ENCODE results near the gene PRPF6. TPM values are rescaled to one million over a fixed set of nuclear protein-coding genes. Genes with fewer than 3 reads are reported as not detected.
A peak's percentile ranks its signal among the peaks of the same experiment; 100 is the strongest.

Gene PRPF6
- total and polyA plus RNA-seq, 2 of the 13 experiments (the other 11 are each of a cell fraction or from before 2014, with no cell fraction given): 63.7 to 101 TPM

GRCh38 chr20:63973636-63974401, 7.1 kb upstream of the PRPF6 start (continued):
- TF ChIP-seq ZNF704 (CRISPR knock-in tag; IDR thresholded peaks at IDR 0.05; ENCODE audit: borderline replicate concordance) (peak; percentile 76), ZNF234 (CRISPR knock-in tag; conservative IDR thresholded peaks at IDR 0.05) (no peak), GMEB2 (CRISPR knock-in tag; IDR thresholded peaks at IDR 0.05; ENCODE audit: low read depth) (0 out of 2 replicates have a peak, but pooled peaks have one; percentile 5), RNF2 (conservative IDR thresholded peaks at IDR 0.05; ENCODE audit: low read depth) (peak; percentile 84; the same call in 1 of the 2 replicates), HHEX (CRISPR knock-in tag; IDR thresholded peaks at IDR 0.05) (no peak), NCOA5 (CRISPR knock-in tag; IDR thresholded peaks at IDR 0.05) (no peak), CSRNP2 (CRISPR knock-in tag; conservative IDR thresholded peaks at IDR 0.05; ENCODE audit: low read depth) (no peak), NR1H2 (CRISPR knock-in tag; IDR thresholded peaks at IDR 0.05; ENCODE audit: borderline replicate concordance, low read depth) (no peak; the same call in 1 of the 2 replicates), HOXA7 (CRISPR knock-in tag; IDR thresholded peaks at IDR 0.05) (no peak), SMARCE1 (IDR thresholded peaks at IDR 0.05; ENCODE audit: borderline replicate concordance) (no peak), ZNF773 (CRISPR knock-in tag; IDR thresholded peaks at IDR 0.05; ENCODE audit: borderline replicate concordance) (peak; percentile 88; the same call in 1 of the 2 replicates), BRCA1 (CRISPR knock-in tag; IDR thresholded peaks at IDR 0.05) (peak; percentile 89; the same call in 1 of the 2 replicates), CBX5 (CRISPR knock-in tag; IDR thresholded peaks at IDR 0.05; ENCODE audit: borderline replicate concordance) (peak; percentile 91), CENPBD1 (CRISPR knock-in tag; IDR thresholded peaks at IDR 0.05; ENCODE audit: borderline replicate concordance, low read depth) (no peak), UBTF (CRISPR knock-in tag; IDR thresholded peaks at IDR 0.05) (peak; percentile 73), HNRNPH1 (optimal IDR thresholded peaks at IDR 0.05; ENCODE audit: low read depth, low read length) (no peak), HBP1 (CRISPR knock-in tag; IDR thresholded peaks at IDR 0.05; ENCODE audit: low read depth) (peak; percentile 72; the same call in 1 of the 2 replicates), TERF1 (CRISPR knock-in tag; IDR thresholded peaks at IDR 0.05) (no peak)

Data from HepG2 (cell line).